WERI-Rb-1 (cell line): Measurements from ENCODE around the gene UBE2F.
"Not testable (repeated sequence)": the region's sequence is repeated elsewhere in the genome, so short reads cannot be mapped to it uniquely, and the experiment has no call there.

ENCODE experiments used
- DNase-seq: peaks from one replicate; pipeline ENCODE4 v3.0.0-alpha.2; 2020
- H3K27ac ChIP-seq: fragments of 250-450 bp; sonication (Bioruptor Pico); 2 replicates; pipeline ENCODE4 v1.5.1; 2020; ENCODE audit warnings: mild to moderate bottlenecking, moderate library complexity
- H3K27me3 ChIP-seq: fragments of 250-450 bp; sonication (Bioruptor Pico); 2 replicates; pipeline ENCODE4 v1.5.1; 2021; ENCODE audit warnings: mild to moderate bottlenecking, low read depth, moderate library complexity; ENCODE audit not compliant: insufficient read depth, severe bottlenecking
- H3K36me3 ChIP-seq: fragments of 250-450 bp; sonication (Bioruptor Pico); 2 replicates; pipeline ENCODE4 v1.5.1; 2020; ENCODE audit warnings: mild to moderate bottlenecking, moderate library complexity
- H3K4me3 ChIP-seq: 2 replicates; pipeline ENCODE4 v1.5.1; 2011; ENCODE audit warnings: low read depth, mild to moderate bottlenecking, control low read depth, low read length
- H3K9me3 ChIP-seq: fragments of 250-450 bp; sonication (Bioruptor Pico); 2 replicates; pipeline ENCODE4 v1.5.1; 2021; ENCODE audit warnings: mild to moderate bottlenecking, moderate library complexity; ENCODE audit not compliant: severe bottlenecking
- TF ChIP-seq, protein P1 (sequence below): IDR thresholded peaks from 2 replicates; pipeline ENCODE4 v1.5.1; 2011; ENCODE audit warnings: low read depth, mild to moderate bottlenecking, control low read depth, inconsistent platforms, low read length

The UBE2F gene

GRCh38 chr2:238066218-238066617 lies 99.4 kb downstream of the UBE2F start:
- Histone ChIP-seq H3K27ac (no peak overlapping the region), H3K9me3 (no peaks in the 10 kb centered on the region), H3K4me3 (no peak overlapping the region), H3K27me3 (no peaks in the 10 kb centered on the region), H3K36me3 (peaks cover 47% of the 10 kb centered on the region)
- TF ChIP-seq, protein P1, sequence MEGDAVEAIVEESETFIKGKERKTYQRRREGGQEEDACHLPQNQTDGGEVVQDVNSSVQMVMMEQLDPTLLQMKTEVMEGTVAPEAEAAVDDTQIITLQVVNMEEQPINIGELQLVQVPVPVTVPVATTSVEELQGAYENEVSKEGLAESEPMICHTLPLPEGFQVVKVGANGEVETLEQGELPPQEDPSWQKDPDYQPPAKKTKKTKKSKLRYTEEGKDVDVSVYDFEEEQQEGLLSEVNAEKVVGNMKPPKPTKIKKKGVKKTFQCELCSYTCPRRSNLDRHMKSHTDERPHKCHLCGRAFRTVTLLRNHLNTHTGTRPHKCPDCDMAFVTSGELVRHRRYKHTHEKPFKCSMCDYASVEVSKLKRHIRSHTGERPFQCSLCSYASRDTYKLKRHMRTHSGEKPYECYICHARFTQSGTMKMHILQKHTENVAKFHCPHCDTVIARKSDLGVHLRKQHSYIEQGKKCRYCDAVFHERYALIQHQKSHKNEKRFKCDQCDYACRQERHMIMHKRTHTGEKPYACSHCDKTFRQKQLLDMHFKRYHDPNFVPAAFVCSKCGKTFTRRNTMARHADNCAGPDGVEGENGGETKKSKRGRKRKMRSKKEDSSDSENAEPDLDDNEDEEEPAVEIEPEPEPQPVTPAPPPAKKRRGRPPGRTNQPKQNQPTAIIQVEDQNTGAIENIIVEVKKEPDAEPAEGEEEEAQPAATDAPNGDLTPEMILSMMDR = no peak
- no peak for DNase-seq

GRCh38 chr2:238066718-238067117 lies 99.9 kb downstream of the UBE2F start:
- not testable (repeated sequence) for DNase-seq, H3K9me3 ChIP-seq, H3K4me3 ChIP-seq, H3K27ac ChIP-seq, H3K27me3 ChIP-seq
- H3K36me3 ChIP-seq = peaks cover 50% of the 10 kb centered on the region

DNA sequence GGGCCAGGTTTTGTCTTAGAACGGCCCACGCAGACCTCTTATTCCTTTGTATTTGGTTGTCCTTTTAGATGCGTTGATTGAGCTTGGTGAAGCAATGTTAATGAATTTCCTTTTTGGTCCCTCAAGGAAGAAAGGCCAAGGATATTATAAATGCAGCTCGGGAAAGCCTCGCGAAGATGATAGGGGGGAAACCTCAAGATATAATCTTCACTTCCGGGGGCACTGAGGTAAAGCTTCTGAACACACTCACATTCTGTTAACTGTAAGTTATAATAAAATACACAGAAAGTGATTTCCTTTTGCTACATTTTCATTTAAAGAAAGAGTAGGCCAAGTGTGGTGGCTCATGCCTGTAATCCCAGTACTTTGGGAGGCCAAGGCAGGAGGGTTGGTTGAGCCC lies 101.1 kb downstream of the UBE2F start:
- no peak overlapping the region for H3K27ac ChIP-seq
- DNase-seq = no peak
- no peaks in the 10 kb centered on the region for H3K9me3 ChIP-seq
- no peak overlapping the region for H3K4me3 ChIP-seq
- TF ChIP-seq, protein P1 = no peak
- no peaks in the 10 kb centered on the region for H3K27me3 ChIP-seq
- H3K36me3 ChIP-seq = peaks cover 61% of the 10 kb centered on the region

DNA sequence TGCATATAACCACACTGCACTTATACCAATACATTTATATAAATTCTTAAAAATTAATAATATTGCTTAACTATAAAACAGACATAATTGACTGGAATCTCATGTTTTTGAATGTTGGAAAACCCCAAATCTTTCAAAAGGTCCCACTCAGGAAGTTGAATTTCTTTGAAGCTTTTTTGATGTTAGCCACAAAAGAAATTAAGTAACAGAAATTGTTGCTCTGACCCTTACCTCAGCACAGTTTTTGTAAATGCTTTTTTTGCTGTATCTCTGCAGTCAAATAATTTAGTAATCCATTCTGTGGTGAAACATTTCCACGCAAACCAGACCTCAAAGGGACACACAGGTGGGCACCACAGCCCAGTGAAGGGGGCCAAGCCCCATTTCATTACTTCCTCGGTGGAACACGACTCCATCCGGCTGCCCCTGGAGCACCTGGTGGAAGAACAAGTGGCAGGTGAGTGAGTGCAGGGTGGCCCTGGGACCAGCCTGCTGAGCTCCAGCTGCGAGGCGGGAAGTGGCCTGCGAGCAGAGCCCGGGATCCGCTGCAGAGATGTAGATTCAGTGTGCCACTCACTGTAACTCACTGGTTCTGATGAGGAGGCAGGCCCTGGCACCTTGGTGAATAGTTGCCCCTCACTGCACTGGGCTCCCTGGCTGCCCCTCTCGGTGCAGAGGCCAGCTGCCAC lies 102.4 kb downstream of the UBE2F start:
- H3K27ac ChIP-seq = no peak overlapping the region
- H3K9me3 ChIP-seq = no peaks in the 10 kb centered on the region
- DNase-seq = no peak
- H3K36me3 ChIP-seq = peaks cover 73% of the 10 kb centered on the region
- no peaks in the 10 kb centered on the region for H3K27me3 ChIP-seq
- no peak overlapping the region for H3K4me3 ChIP-seq
- TF ChIP-seq, protein P1 = no peak

- Histone ChIP-seq H3K9me3 (no peaks in the 10 kb centered on the region), H3K27ac (no peak overlapping the region), H3K36me3 (peaks cover 77% of the 10 kb centered on the region), H3K4me3 (no peak overlapping the region), H3K27me3 (no peaks in the 10 kb centered on the region)
- no peak for DNase-seq
- TF ChIP-seq, protein P1 = no peak
Observed at GRCh38 chr2:238069877-238070276, 103.1 kb downstream of the UBE2F start.

DNA sequence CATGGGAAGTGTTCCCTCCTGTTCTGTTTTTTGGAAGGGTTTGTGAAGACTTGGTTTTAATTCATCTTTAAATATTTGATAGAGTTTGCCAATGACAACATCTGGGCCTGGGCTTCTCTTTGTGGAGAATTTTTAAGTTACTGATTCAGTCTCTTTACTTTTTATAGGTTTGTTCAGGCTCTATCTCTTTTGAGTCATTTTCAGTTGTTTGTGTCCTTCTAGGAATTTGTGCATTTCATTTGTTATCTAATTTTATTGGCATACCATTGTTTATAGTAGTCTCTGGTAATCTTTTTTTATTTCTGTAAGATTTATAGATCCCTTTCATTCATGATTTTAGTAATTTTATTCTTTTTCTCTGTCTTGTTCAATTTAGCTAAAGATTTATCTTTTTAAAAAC lies 108.6 kb downstream of the UBE2F start:
- H3K27me3 ChIP-seq = no peaks in the 10 kb centered on the region
- H3K4me3 ChIP-seq = no peak overlapping the region
- H3K9me3 ChIP-seq = no peaks in the 10 kb centered on the region
- peaks cover 52% of the 10 kb centered on the region for H3K36me3 ChIP-seq
- TF ChIP-seq, protein P1 = no peak
- H3K27ac ChIP-seq = no peak overlapping the region
- no peak for DNase-seq
